ENCODE measurements around the gene REM2. TPM values are rescaled to one million over a fixed set of nuclear protein-coding genes. Genes with fewer than 3 reads are reported as not detected.

The REM2 gene
- total RNA-seq, 1 donor from 2014 or later, result 0.78 TPM

DNA sequence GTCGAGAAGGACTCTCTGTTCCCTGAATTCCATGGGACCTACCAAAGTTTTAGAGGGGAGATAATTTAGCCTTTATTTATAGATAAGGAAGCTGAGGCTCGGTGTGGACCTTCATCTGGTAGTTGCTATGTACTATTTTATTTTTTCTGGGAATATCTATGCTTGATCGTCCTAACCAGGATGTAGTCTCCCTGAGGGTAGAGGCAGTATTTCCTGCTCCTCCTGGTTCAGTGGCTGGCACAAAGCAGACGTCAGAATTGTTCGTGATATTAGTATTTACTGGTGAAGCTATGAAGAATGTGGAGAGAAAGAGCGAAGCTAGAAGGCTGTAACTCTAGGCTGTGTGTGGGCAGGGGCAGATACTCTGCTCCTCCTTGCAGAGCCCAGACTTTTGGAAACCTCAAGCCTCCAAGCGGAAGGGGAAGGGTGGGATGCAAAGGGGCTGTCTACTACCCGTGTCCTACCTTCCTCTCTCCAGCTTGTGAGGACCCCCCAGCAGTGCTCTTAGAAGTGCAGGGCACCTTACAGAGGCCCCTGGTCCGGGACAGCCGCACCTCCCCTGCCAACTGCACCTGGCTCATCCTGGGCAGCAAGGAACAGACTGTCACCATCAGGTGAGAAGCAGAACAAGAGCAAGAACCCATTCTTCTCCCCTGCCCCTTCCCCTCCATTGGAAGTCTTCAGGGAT, 10.0 kb upstream of the REM2 start:
- no peak for DNase-seq (ENCODE audit: low read depth)

DNA sequence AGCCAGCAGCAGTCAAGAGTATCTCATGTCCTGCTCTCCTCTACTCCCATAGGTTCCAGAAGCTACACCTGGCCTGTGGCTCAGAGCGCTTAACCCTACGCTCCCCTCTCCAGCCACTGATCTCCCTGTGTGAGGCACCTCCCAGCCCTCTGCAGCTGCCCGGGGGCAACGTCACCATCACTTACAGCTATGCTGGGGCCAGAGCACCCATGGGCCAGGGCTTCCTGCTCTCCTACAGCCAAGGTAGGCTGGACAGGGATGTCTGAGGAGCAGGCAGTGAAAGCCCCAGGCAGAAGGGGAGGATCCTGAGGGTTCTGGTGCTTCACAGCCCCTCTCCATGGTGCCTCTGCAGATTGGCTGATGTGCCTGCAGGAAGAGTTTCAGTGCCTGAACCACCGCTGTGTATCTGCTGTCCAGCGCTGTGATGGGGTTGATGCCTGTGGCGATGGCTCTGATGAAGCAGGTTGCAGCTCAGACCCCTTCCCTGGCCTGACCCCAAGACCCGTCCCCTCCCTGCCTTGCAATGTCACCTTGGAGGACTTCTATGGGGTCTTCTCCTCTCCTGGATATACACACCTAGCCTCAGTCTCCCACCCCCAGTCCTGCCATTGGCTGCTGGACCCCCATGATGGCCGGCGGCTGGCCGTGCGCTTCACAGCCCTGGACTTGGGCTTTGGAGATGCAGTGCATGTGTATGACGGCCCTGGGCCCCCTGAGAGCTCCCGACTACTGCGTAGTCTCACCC, 7.8 kb upstream of the REM2 start:
- DNase-seq (ENCODE audit: low read depth), result no peak

DNA sequence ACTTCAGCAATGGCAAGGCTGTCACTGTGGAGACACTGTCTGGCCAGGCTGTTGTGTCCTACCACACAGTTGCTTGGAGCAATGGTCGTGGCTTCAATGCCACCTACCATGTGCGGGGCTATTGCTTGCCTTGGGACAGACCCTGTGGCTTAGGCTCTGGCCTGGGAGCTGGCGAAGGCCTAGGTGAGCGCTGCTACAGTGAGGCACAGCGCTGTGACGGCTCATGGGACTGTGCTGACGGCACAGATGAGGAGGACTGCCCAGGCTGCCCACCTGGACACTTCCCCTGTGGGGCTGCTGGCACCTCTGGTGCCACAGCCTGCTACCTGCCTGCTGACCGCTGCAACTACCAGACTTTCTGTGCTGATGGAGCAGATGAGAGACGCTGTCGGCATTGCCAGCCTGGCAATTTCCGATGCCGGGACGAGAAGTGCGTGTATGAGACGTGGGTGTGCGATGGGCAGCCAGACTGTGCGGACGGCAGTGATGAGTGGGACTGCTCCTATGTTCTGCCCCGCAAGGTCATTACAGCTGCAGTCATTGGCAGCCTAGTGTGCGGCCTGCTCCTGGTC, 7.2 kb upstream of the REM2 start:
- no peak for DNase-seq (ENCODE audit: low read depth)

DNA sequence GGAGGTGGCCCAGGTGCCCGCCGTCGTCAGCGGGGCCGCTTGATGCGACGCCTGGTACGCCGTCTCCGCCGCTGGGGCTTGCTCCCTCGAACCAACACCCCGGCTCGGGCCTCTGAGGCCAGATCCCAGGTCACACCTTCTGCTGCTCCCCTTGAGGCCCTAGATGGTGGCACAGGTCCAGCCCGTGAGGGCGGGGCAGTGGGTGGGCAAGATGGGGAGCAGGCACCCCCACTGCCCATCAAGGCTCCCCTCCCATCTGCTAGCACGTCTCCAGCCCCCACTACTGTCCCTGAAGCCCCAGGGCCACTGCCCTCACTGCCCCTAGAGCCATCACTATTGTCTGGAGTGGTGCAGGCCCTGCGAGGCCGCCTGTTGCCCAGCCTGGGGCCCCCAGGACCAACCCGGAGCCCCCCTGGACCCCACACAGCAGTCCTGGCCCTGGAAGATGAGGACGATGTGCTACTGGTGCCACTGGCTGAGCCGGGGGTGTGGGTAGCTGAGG, 6.0 kb upstream of the REM2 start:
- no peak for DNase-seq (ENCODE audit: low read depth)

DNA sequence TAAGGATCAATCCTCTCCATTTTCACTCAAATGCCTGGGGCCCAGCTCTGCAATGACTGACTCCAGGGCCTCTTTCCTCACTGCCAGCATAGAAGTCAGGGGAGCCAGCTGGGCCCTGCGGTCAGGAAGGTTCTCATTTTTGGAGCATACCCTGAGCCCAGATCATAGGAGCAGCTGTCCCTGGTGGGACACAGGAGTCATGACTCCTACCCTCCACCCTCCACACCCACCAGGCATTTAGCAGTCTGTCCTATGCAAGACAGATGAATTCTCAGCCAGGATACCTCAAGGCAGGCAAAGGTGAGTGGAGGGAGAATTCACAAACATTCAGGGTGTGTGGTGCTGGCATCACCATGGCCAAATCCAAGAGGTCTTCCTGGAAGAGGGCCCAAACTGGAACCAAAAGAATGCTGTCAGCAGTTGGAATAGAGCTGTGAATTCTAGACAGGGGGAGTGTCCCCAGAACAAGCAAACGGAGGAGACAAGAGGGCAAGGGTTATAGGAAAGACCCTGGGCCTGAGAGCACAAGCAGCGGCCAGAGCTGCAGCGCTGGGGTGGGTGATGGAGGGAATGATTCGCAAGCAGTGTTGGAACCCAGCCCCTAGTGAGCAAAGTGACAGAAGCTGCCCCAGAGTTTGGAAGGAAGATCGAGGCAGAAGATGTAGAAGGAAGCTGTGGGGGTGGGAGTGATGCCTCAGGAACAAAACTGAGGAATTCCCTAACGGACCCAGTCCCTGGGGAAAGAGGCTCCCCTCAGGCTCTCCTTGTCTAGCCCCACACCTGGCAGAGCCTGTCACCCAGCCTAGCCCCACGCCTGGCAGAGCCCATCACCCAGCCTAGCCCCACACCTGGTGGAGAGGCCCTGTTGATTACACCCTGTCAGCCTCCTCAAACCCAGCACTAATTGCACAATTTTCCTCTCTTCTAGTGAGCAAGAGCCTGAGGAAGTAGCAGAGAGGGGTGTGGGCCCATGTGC, 4.5 kb upstream of the REM2 start:
- peak; percentile 83 for DNase-seq (ENCODE audit: low read depth)

DNA sequence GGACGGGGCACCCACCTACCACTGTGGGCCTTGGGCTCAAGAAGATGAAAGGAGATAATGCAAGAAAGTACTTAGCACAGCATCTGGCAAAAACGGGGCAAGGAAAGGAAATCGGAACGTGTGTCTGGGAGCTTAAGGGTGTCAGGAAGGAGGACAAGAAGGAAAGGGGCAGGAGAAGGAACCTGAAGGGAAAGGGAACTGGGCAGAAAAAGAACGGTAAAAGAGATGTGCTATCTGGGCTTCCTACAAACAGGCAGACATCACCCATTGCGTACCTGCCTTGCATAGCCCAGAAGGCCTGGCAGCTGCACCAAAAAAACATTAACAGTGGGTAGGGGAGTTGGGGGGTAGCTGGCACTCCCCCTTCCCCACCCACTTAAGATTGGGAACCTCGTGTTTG, 958 bp upstream of the REM2 start:
- DNase-seq (ENCODE audit: low read depth), result no peak

DNA sequence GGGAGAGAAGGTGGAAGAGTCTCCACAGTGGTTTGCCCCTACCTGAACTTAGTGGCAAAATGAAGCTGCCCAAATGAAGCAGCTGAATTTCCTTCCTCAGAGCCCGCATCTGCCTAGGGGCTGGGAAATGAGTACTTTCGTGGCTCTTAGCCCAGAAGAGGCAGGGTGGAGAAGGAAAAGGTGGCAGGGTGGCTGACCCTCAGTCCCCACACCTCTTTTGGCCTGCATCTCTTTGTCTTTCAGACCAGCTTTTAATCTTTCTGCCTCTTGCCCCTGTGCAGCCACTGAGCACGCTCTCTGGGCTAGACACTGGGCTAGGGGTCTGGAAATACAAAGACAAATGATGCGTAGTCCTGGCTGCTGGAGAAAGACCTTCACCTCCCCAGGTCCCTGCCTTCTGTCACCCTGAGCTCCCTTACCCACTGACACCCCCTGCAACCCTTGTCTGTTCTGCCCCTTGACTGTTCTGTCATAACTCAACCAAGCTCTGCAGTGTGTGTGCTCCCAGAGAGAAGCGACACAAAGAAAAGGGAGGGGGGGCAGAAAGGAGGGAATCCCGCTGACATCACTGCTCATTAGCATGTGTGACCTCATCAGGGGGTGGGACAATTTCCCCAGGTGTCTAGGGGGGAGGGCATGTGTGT, 371 bp upstream of the REM2 start:
- peak; percentile 25 for DNase-seq (ENCODE audit: low read depth)

DNA sequence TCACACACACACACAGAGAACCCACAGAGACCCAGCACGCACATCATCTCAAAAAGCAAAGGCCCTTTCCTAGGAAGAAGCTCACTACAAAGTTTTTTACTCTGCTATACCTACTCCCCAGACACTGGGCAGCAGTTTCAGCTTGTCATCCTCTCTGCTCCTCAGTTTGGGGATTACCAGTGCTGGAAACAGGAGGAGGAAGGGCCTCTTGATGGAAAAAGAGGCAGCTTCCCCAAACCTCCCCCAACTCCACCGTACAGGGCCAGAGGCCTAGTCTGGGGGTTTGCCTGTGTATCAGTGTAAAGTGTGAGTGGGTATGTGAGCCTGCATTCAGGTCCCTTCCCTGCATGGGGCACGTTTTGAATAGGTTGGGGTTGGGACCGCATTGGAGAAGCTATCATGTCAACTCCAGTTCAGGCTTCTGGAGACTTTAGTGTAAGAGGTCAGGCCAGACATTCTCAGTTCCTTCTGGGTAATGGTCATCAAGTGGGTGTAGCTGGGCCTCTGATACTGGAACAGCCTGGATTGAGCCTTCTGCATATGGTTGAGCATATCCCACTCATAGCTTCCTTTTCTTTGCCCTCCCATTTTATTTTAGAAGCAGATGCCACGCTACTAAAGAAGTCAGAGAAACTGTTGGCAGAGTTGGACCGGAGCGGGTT, 1.2 kb downstream of the REM2 start:
- no peak for DNase-seq (ENCODE audit: low read depth)

DNA sequence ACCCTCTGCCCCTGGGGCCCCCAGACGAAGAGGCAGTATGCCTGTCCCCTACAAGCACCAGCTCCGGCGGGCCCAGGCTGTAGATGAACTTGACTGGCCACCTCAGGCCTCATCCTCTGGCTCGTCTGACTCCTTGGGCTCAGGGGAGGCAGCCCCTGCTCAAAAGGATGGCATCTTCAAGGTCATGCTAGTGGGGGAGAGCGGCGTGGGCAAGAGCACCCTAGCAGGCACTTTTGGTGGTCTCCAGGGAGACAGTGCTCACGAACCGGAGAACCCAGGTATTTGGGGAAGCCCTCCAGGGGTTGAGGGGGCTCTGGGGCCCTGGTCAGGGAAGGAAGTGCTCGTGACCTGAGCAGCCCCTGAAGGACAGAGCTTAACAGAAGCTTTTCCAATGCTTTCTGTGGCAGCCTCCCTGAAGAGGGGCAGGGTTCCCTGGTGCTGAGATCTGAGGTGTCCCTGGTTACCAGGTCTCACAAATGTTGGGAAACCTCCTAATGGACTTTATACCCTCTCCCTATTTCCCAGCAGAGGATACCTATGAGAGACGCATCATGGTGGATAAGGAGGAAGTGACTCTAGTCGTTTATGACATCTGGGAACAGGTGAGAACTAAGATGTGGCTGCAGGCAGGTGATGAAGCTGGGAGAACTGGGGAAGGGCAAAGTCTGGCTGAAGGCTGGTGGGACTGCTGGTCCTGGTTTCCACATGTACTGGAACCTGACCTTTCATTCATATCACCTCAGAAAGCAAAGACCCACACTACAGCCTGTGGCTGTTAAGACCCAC, 1.9 kb downstream of the REM2 start:
- DNase-seq (ENCODE audit: low read depth), result no peak

DNA sequence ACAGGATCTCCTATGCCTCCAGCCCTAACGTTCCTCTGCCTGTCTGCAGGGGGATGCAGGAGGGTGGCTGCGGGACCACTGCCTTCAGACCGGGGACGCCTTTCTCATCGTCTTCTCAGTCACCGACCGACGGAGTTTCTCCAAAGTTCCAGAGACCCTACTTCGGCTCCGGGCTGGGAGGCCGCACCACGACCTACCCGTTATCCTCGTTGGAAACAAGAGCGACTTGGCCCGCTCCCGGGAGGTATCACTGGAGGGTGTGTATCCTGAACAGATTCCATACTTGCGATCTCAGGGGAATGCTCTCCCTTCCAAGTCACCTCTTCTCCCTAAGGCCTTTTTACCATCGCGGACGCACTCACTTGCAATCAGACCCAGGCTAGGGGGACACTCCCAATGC, 3.0 kb downstream of the REM2 start:
- no peak for DNase-seq (ENCODE audit: low read depth)

DNA sequence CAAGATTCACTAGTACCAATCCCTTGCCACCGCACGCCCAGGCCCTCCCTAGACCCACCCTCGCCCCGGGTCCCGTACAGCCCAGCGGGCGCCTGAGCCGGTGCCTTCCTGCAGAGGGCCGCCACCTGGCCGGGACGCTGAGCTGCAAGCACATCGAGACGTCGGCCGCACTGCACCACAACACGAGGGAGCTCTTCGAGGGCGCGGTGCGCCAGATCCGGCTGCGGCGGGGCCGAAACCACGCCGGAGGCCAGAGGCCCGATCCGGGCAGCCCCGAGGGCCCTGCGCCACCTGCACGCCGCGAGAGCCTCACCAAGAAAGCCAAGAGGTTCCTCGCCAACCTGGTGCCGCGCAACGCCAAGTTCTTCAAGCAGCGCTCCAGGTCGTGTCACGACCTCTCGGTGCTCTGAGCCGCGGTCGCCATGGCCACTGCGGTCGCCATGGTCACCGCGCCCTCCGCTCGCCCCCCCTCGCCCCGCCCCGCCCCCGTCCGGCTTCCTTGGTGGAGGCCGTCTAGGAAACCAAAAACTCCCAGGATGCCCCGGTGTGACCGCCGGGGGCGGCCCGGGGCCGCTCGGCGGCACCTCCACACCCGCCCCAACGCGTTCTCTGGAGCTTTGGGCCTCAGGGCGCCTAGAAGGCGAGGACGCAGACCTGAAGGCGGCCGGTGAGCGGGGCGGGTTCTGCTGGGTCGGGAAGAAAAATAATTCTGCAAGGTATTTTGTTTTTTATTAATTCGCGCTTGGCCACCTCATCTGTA, 3.7 kb downstream of the REM2 start:
- DNase-seq (ENCODE audit: low read depth), result peak; percentile 67

DNA sequence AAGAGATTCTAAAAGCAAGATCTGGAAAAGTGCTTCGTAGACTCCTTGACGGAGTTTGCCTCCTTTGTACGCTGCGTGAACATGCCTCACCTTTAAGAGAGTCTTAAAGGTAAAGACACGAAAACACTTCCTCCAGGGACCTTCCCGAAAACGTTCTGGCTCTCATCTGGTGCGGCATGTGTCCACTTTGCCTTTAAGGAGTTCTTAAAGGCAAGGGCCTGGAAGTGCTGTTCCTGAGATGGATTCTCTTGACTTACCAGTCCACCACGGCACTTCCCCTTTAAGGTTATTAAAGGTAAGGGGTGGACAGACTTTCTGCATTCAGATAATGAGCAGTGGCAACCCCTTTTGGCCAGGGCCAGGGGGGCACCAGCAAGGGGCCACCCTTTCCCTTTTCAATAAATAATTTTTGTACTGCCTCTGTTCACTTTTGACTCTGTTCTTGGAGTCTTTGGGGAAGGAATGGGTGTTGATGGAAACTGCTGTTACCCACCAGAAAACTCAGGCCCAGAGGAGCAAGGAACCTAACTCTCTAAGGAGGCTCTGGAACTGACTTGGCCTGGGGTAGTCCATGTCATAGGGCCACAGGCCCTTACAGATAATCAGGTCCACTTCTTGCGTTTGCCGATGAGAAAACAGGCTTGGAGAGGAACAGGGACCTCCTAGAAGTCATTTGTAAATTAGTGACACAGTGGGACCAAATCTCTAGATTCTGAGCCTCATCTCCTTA, 4.4 kb downstream of the REM2 start:
- peak; percentile 83 for DNase-seq (ENCODE audit: low read depth)

DNA sequence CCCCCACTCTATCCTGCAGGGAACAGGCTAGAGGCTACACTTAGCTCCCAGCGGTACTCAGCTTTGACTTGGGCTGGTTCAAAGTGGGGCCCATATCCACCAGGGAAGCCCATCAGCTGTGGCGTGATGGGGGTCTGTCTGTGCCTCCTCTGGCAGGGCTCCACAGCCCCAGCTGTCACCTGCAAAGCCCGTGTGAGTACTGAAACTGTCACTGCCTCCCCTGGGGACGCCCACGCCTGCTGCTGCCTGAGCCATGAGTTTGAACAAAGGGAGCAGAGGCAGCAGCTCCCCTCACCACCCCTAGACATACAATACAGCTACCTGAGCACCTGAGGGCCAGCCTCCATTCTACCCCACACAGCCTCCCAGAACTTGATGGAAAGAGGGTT, 5.0 kb downstream of the REM2 start:
- DNase-seq (ENCODE audit: low read depth), result no peak

DNA sequence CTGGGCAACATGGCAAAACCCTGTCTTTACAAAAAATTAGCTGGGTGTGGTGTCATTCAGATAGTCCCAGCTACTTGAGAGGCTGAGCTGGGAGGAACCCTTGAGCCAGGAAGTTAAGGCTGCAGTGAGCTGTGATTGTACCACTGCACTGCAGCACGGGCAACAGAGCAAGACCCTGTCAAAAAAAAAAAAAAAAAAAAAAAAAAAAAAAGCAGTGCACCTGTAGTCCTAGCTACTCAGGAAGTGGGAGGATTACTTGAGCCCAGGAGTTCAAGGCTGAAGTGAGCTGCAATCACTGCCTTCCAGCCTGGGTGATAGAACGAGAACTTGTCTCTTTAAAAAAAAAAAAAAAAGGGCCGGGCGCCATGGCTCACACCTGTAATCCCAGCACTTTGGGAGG, 5.6 kb downstream of the REM2 start:
- DNase-seq (ENCODE audit: low read depth), result no peak

DNA sequence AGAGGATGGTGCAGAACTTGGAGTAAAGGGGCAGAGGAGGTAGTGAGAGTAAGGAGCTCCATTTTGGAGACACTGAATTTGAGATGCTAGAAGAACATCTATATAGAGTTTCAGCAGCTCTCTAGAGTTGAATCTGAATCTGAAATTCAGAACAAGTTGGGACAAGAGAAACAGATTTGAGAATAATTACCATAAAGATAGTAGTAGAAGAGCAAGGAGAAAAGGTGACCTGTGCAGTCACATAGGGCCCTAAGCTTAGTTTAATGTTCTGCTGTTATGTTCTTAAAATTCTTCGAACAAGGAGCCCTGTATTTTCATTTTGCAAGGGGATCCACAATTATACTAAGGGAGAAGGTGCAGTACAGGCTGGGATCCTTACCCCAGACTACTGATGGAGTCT, 7.4 kb downstream of the REM2 start:
- no peak for DNase-seq (ENCODE audit: low read depth)

DNA sequence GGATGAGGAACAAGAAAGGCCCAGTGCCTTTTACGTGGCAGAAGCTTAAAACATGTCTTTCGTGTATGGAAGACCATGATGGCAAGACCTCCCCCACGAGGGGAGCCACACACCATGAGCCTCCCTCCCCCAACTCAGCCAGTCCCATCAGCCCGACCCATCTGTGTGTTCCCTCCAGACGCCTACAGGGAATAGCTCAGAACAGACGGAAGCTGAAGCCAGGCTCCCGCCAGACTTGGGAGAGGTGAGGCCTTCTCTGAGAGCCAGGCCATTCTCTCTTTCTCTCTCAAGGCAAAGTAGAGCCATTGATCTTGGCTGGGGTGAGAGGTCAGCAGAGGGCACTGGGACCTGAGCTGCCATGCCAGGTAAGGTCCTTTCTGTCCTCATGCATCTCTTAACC, 9.5 kb downstream of the REM2 start:
- no peak for DNase-seq (ENCODE audit: low read depth)

DNA sequence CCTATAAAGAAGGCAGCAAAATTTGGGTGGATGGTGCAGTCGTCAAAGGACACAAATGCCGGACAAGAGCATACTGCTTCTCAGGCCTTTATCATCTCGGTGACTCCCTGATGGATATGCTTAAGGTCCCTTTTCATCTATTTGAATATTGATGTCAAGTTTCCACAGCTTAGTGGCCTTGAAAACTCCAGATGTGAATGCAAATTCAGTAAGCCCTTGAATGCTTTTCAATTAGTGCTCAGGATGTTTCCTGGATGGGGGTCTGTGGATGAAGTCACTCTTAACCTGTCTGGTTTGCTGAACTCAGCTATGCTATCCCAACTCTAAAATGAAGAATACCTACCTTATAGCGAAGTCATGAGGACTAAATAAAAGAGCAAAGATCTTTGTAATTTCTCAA, 10.7 kb downstream of the REM2 start:
- DNase-seq (ENCODE audit: low read depth), result no peak

DNA sequence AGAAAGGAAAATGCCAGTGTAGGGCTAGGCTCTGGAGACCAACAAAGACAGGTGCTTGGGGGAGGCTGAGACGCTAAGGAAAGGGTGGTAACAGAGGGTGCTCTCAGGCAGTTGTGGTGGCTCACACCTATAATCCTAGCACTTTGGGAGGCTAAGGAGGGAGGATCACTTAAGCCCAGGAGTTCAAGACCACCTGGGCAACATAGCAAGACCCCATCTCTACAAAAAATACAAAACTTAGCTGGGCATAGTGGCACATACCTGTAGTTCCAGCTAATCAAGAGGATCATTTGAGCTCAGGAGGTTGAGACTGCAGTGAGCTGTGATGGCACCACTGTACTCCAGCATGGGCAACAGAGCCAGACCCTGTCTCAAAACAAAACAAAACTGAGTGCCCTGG, 12.4 kb downstream of the REM2 start:
- DNase-seq (ENCODE audit: low read depth), result no peak
